Activated T-cell treated with anti-CD3 and anti-CD28 coated beads, Interleukin-2, amount 50 U/mL, for 4 hours (primary cell): ENCODE measurements around the gene CXCL14. TPM values are rescaled to one million over a fixed set of nuclear protein-coding genes. Genes with fewer than 3 reads are reported as not detected.

Experiments used
- ATAC-seq, 2 donors: fragments of 200-7000 bp; cut with Tn5 transposase; one replicate each; pipeline ENCODE4 v1.10.0; 2021
- DNase-seq: peaks from one replicate; pipeline ENCODE4 v3.0.0-alpha.2; 2020
- H3K27me3 Mint-ChIP-seq: one replicate; pipeline ENCODE4 v1.8.0; 2021; ENCODE audit warnings: low read depth, mixed read lengths
- H3K36me3 Mint-ChIP-seq: one replicate; pipeline ENCODE4 v1.8.0; 2022; ENCODE audit warnings: mixed read lengths; ENCODE audit not compliant: insufficient read depth
- H3K4me1 Mint-ChIP-seq: one replicate; pipeline ENCODE4 v1.8.0; 2021; ENCODE audit warnings: low read depth, mixed read lengths
- H3K4me3 Mint-ChIP-seq: one replicate; pipeline ENCODE4 v1.8.0; 2021; ENCODE audit warnings: mild to moderate bottlenecking, moderate library complexity, mixed read lengths
- H3K9me3 Mint-ChIP-seq: one replicate; pipeline ENCODE4 v1.8.0; 2021; ENCODE audit warnings: mixed read lengths
- total RNA-seq, 3 donors: library from RNA; stranded (reverse); gene quantifications; one replicate each; pipeline ENCODE4 v1.2.1, GENCODE V29; 2021

Gene CXCL14
- total RNA-seq, 3 donors from 2014 or later: not detected

DNA sequence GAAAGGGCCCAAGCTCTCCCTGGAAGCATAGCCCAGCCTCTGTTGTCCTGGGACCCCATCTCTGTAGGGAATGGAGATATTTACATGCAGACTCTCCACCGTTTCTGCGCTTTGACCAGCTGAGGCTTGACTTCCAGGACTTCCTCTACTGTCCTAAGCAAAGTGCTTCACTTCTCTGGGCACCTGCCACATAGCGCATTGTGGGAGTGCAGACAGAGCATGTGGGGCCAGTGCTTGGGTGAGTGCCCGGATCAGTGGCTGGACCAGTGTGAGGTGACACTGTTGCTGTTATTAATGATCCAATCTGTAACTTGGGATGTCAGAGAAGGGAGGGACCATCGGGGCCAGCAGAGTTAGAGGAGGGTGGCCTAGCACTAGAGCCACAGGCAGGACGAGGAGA lies 10.5 kb downstream of the CXCL14 start:
- H3K36me3 Mint-ChIP-seq: no peaks in the 10 kb centered on the region
- peaks cover 5% of the 10 kb centered on the region for H3K4me1 Mint-ChIP-seq
- H3K4me3 Mint-ChIP-seq: no peak overlapping the region
- DNase-seq: no peak
- ATAC-seq: no peak
- H3K9me3 Mint-ChIP-seq: no peaks in the 10 kb centered on the region
- peaks cover 7% of the 10 kb centered on the region for H3K27me3 Mint-ChIP-seq

DNA sequence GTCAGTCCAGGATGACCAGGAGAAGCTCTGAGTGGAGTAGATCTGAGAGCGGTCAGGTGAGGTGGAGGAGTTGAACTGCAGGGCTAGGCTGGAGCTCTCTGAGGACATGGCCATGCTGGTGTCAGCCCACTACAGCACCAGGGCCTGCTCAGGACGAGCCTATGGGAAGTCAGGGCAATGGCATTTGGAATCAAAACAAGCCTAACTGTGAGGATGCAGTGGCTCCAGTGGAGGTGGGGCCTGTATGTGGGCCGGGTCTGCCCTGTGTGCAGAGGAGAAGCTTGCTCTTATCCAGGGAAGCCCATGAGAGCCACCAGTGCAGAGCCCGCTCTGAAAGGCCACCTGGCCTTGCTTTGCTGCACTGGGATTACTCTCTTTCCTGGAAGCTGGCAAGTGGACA lies 11.1 kb downstream of the CXCL14 start:
- Mint-ChIP-seq H3K4me1 (peaks cover 5% of the 10 kb centered on the region), H3K36me3 (no peaks in the 10 kb centered on the region), H3K9me3 (no peaks in the 10 kb centered on the region), H3K27me3 (peaks cover 7% of the 10 kb centered on the region), H3K4me3 (no peak overlapping the region)
- no peak for DNase-seq
- no peak for ATAC-seq

DNA sequence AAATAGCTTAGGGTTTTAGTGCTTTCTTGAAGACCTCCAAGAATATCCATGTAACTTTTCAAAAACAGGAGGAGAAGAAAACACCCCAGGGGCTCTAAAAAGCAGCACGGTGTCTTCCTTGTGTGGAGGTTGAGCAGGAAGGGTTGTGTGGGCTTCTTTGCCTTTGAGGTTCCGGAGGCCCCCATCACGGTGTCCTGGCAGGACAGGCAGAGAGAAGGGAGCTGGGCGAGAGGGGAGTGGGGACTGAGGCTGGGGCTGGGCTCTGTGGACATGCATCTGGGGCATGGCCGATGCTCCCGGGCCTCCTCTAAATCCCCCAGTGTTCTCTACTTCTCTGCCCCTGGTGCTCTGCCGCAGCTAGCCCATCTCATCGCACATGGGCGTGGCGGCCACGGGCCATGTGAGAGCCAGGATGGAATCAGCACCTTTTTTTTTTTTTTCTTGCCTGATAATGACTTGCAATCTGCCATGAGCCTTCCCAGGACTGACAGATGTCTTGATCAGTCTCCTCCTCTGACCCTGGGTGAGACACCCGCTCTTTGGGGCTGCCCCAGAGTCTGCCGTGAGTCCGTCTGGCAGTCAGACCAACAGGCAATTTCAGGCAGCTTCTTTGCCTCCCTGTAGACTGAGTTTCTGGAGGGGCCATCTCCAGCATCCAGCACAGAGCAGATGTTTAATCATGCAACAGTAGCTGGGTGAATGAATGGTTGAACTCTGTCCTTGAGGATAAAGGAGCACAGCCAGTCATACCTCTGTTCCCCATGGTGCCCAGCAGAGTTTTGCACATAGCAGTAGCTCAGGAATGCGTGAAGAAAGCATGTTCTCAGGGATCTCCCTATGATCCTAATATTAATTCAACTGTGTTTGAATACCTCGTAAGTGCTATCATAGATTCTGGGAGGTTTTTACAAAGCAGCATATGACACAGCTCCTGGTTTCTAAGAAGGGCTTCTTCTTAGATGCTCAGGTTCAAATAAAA lies 12.1 kb downstream of the CXCL14 start:
- Mint-ChIP-seq H3K36me3 (no peaks in the 10 kb centered on the region), H3K9me3 (no peaks in the 10 kb centered on the region), H3K4me1 (peaks cover 5% of the 10 kb centered on the region), H3K4me3 (no peak overlapping the region), H3K27me3 (peaks cover 7% of the 10 kb centered on the region)
- no peak for DNase-seq
- ATAC-seq: no peak

DNA sequence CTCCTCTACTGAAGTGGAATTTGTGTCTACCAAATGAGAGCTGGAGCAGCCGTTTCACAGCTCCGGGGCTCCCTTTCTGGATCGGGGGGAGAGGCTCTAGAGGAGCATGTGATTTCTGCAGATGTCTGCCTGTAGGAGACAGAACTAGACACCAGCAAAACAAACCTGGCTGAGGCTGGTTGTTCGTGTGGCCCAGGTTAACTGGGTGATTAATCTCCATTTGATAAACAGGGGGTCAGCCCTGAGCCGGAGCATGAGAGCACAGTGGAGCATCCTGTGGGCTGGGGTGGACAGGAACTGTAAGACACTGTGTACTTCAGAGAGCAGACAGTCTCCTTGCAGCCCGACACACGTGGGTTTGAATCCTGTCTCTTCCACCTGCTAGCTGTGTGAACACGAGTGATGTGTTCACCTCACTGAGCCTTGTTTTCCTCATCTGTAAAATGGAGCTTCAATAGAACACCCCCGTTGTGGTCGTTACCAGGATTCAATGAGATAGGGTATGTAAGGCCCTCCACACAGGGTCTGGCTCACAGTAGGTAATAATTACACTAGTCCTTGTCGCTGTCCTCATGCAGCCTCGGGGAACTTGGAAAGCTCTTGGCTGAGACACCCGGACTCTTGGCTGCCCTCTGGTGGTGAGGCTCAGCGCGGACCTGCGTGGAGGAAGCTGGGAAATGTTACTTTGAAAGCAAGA lies 12.9 kb downstream of the CXCL14 start:
- Mint-ChIP-seq H3K4me1 (peaks cover 6% of the 10 kb centered on the region), H3K36me3 (no peaks in the 10 kb centered on the region), H3K27me3 (peaks cover 7% of the 10 kb centered on the region), H3K9me3 (no peaks in the 10 kb centered on the region), H3K4me3 (no peak overlapping the region)
- peak; percentile 53 for DNase-seq
- peak; percentile 56 to 69 for ATAC-seq

DNA sequence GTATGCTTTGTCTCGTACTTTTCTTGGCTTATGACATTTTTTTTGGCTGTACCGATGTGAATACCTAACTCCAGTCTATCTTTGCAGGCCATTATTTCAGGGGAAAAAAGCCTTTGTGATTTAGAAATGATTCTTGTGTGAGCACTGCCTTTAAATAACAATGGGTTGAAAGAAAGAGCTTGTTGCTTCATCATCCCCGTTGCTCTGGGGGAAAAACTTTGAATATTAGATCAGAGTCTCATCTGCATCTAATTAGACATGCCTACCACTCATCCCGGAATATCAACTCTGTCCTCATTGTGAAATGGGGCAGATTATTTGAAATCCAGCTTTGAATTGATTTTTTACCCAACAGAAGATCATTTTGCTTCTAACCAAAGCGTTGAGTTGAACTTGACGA lies 13.5 kb downstream of the CXCL14 start:
- ATAC-seq: no peak
- Mint-ChIP-seq H3K9me3 (no peaks in the 10 kb centered on the region), H3K36me3 (no peaks in the 10 kb centered on the region), H3K4me1 (peaks cover 11% of the 10 kb centered on the region), H3K4me3 (no peak overlapping the region), H3K27me3 (peaks cover 12% of the 10 kb centered on the region)
- DNase-seq: no peak

DNA sequence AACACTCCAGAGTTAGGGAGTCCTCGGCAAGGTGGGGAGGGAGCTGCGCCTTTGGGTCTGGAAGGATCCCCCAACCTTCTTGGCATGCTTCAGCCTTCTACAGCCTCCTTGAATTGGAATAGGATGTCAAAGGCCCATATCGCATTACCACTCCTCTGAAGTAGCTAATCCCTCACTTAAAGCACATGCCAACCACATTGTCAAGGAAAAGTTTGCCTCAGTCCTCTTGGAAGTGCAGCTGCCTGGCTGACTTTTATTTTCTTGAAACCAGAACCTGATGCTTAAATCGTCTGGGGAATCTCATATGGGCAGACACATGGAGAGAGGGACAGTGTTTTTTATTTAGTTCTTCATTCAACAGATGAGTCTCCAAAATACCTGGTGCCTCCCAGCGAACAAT lies 14.5 kb downstream of the CXCL14 start:
- Mint-ChIP-seq H3K36me3 (no peaks in the 10 kb centered on the region), H3K9me3 (no peaks in the 10 kb centered on the region), H3K4me1 (peaks cover 11% of the 10 kb centered on the region), H3K27me3 (peaks cover 15% of the 10 kb centered on the region), H3K4me3 (no peak overlapping the region)
- no peak for ATAC-seq
- no peak for DNase-seq

DNA sequence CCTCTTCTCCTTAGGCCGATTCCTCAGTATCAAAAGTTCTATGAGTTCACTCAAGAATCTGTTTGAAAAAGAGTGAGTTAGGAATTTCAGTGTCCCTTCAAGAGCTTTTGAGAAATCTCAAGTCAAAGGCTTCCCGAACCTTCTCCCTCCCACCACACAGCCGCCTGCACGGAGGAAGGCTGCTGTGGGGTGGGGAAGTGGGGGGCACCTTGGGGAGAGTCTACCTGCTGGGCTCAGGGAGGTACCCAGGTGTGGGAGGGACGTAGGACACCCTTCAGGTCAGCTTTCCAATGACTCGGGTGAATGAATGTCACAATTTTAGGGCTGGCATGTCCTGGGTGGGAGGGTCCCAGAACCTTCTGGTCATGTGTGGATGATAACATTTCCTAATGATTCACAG lies 17.5 kb downstream of the CXCL14 start:
- H3K27me3 Mint-ChIP-seq: peaks cover 29% of the 10 kb centered on the region

DNA sequence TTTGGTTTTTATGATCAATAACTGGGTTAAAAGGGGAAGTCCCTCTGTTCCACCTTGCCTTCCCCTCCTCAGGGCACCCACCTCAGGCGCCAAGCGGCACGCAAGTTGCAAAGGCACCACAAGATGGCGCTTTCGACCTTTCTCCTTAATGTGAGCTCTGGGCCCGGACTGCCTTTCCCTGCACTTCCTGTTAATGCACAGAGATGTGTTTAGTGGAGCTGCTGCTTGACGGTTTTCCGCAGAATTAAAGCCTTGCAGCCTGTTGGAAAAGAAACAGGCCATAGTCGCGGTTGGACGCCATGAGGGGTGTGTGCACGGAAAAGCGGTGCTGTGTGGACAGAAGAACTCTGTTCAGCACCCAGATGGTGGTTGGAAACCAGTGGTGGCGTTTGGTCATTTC lies 17.9 kb downstream of the CXCL14 start:
- no peaks in the 10 kb centered on the region for H3K9me3 Mint-ChIP-seq
- no peak overlapping the region for H3K4me3 Mint-ChIP-seq
- peaks cover 31% of the 10 kb centered on the region for H3K27me3 Mint-ChIP-seq
- no peaks in the 10 kb centered on the region for H3K36me3 Mint-ChIP-seq
- H3K4me1 Mint-ChIP-seq: peaks cover 6% of the 10 kb centered on the region
- ATAC-seq (peak; percentile 85 to 88), DNase-seq (peak; percentile 40)

More for the DNA sequence above, 17.5 kb downstream of the CXCL14 start:
- H3K4me1 Mint-ChIP-seq: peaks cover 6% of the 10 kb centered on the region
- DNase-seq (no peak), ATAC-seq (no peak)
- no peaks in the 10 kb centered on the region for H3K36me3 Mint-ChIP-seq
- no peak overlapping the region for H3K4me3 Mint-ChIP-seq
- H3K9me3 Mint-ChIP-seq: no peaks in the 10 kb centered on the region

DNA sequence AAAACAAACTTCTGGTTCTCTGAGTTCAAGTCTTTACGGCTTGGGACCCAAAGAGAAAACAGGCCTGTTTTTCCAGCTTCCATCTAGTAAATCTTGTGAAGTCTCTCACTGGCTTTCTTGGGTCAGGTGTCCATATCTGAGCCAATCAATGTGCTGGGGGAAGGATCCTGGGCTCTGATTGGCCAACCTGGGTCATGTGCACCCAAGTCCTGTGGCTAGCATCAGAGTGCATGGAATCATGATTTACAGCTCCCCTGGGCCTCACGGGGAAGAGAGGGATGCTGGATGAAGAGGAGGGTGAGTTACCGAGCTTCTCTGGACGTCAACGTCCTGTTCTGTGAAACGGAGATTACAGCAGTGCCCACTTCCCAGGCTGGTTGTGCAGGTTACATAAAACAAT lies 19.4 kb downstream of the CXCL14 start:
- Mint-ChIP-seq H3K4me3 (no peak overlapping the region), H3K36me3 (no peaks in the 10 kb centered on the region), H3K27me3 (peaks cover 36% of the 10 kb centered on the region), H3K9me3 (no peaks in the 10 kb centered on the region), H3K4me1 (peaks cover 6% of the 10 kb centered on the region)
- ATAC-seq (peak in 1 of 2 donors; percentile 27), DNase-seq (no peak)

DNA sequence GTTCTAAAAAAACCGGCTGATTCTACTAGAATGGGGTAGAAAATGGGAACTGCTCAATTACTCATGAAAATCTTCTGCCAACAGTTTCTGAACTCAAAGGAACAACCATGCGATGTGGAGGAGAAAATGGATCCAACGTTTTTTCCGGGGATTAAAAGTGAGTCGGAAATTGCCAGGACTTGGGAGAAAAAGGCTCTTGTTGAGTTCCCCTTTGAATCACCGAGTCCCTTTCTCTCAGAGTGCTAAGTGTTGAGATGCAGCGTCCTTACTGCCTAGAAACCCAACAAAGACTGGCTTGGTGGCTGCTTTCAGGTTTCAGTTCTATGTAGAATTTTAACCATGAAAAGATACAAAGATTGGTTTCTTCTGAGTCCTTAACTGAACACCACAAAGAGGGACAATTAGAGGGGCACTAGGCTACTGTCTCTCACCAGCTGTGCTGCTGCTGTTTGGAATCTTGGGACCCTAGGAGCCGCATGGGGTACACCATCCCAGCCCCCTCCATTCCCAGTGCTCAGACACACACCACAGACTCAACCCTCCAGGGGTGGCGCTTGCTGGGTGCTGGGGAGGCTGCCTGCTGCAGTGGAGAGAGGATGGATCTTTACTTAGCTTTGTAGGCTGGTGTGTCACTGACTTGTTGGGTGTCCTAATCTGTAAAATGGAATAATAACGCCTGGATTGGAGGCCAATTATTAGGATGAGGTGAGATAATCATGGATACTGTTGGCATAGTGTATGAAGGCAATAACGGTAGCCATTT lies 21.5 kb downstream of the CXCL14 start:
- no peaks in the 10 kb centered on the region for H3K9me3 Mint-ChIP-seq
- H3K4me1 Mint-ChIP-seq: peaks cover 6% of the 10 kb centered on the region
- no peak for ATAC-seq
- H3K27me3 Mint-ChIP-seq: peaks cover 43% of the 10 kb centered on the region
- H3K36me3 Mint-ChIP-seq: no peaks in the 10 kb centered on the region
- DNase-seq: no peak
- no peak overlapping the region for H3K4me3 Mint-ChIP-seq

DNA sequence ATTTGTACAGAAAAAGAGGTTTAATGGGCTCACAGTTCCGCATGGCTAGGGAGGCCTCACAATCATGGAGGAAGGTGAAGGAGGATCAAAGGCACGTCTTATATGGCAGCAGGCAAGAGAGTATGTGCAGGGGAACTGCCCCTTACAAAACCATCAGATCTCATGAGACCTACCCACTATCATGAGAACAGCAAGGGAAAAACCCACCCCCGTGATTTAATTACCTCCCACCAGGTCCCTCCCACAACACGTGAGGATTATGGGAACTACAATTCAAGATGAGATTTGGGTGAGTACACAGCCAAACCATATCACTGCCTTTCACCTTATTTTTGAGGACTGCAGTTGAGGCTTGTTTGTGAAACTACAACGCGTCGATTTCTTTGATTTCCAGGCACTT lies 22.2 kb downstream of the CXCL14 start:
- ATAC-seq: no peak
- H3K9me3 Mint-ChIP-seq: no peaks in the 10 kb centered on the region
- H3K4me1 Mint-ChIP-seq: peaks cover 6% of the 10 kb centered on the region
- no peaks in the 10 kb centered on the region for H3K36me3 Mint-ChIP-seq
- no peak overlapping the region for H3K4me3 Mint-ChIP-seq
- peaks cover 49% of the 10 kb centered on the region for H3K27me3 Mint-ChIP-seq
- DNase-seq: no peak

DNA sequence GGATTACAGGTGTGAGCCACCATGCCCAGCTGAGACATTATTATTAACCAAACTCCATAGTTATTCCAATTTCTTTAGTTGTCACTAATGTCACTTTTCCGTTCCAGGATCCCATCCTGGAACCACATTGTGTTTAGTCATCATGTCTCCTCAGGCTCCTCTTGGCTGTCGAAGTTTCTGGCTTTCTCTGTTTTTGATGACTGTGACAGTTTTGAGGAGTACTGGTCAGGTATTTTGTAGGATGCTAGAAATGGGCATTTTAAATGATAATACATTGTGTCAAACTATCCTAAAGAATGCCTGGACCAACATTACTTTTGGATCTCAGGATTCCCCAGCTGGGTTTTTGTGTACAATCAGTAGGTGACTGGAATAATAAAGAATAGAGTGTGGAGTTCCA lies 23.3 kb downstream of the CXCL14 start:
- H3K4me3 Mint-ChIP-seq: no peak overlapping the region

DNA sequence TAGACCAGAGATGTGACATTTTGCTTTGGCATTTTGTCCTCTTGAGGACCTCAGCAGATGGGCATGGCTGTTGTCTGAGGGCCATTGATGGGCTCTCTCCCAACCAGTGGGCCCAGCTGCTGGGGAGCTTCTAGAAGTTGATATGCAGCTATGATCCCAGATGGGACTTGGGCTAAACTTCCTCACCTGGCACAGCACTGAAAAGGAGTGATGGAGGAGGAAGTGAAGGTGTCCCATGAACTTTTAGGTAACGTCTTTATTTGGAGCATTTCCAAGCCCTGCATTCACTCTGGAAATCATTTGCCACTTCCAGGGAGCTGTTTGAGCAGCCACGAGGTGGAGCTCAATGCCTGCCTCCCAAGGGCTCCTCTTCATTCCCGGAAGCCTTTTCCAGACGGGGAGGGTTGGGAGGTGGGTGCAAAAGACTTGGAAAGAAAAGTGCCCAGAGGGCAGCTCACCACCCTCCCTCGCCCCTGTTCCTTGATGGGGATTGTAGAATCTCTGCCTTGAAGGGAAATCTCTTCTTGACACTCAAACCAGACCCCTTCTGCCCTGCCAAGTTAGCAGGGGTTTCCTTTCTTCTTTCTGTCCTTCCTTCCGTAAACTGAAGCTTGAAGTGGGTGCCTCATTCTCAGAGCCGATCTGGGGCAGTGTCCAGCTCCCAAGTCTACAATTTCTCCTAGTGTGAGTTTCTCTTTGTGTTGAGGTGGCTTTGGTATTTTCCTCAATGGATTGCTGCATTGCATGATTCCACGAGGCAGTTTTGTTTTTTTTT lies 24.9 kb downstream of the CXCL14 start:
- Mint-ChIP-seq H3K9me3 (no peaks in the 10 kb centered on the region), H3K36me3 (no peaks in the 10 kb centered on the region), H3K4me1 (no peaks in the 10 kb centered on the region), H3K27me3 (peaks cover 51% of the 10 kb centered on the region), H3K4me3 (no peak overlapping the region)
- no peak for ATAC-seq
- no peak for DNase-seq

More for the DNA sequence above, 23.3 kb downstream of the CXCL14 start:
- no peaks in the 10 kb centered on the region for H3K9me3 Mint-ChIP-seq
- no peaks in the 10 kb centered on the region for H3K36me3 Mint-ChIP-seq
- DNase-seq: no peak
- ATAC-seq: no peak
- peaks cover 2% of the 10 kb centered on the region for H3K4me1 Mint-ChIP-seq
- peaks cover 50% of the 10 kb centered on the region for H3K27me3 Mint-ChIP-seq
